Lung microvascular endothelial cell (primary cell): Measurements from ENCODE around the gene EP300. TPM values are rescaled to one million over a fixed set of nuclear protein-coding genes. Genes with fewer than 3 reads are reported as not detected.
A peak's percentile ranks its signal among the peaks of the same experiment; 100 is the strongest.
"Not testable (repeated sequence)": the region's sequence is repeated elsewhere in the genome, so short reads cannot be mapped to it uniquely, and the experiment has no call there.

Experiments
- DNase-seq, 2 donors: peaks; one replicate each; pipeline versions ENCODE4 v3.0.0 to v3.0.0-alpha.2; 2010; ENCODE audit warnings: low read depth in 2 of 2
- total RNA-seq: library from RNA; depleted of rRNA; stranded (reverse); fragments of >200 nt; gene quantifications from 2 replicates; pipeline ENCODE4 v1.2.1, GENCODE V29; 2014

Gene EP300
- 20.9 and 33.7 TPM in 2 replicates for total RNA-seq

- DNase-seq: peak; percentile 48 to 85
These were observed at the start of gene EP300 for GRCh38 chr22:41092023-41092817. TSS of gene EP300 (plus strand) at chr22:41092592. CDS start at chr22:41093005, 413 bp downstream.

GRCh38 chr22:41043722-41044121 is 48.7 kb upstream of the EP300 start:
- no peak for DNase-seq

DNA sequence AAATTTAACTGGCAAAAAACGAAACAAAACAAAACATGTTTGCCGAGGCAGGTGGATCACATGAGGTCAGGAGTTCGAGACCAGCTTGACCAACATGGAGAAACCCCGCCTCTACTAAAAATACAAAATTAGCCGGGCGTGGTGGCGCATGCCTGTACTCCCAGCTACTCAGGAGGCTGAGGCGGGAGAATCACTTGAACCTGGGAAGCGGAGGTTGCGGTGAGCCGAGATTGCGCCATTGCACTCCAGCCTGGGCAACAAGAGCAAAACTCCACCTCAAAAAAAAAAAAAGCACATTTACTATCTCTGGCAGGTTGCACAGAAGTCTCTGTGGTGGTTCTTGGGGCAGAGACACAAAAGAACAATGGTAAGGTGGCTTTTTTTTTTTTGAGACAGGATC is 46.8 kb upstream of the EP300 start:
- DNase-seq: not testable (repeated sequence)

- DNase-seq: no peak
These were observed 44.6 kb upstream of the EP300 start for GRCh38 chr22:41047801-41048211.

DNA sequence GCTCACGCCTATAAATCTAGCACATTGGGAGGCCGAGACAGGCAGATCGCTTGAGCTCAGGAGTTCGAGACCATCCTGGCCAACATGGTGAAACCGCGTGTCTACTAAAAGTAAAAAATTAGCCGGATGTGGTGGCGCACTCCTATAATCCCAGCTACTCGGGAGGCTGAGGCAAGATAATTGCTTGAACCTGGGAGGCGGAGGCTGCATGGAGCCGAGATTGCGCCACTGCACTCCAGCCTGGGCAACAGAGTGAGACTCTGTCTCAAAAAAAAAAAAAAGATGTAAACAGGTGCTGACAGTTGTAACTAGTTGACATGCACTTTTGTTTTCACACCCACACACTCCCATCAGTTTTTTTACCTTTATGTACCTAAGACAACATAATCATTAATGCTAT is 44.0 kb upstream of the EP300 start:
- DNase-seq: not testable (repeated sequence)

- peak; percentile 57 to 79 for DNase-seq
These were observed 43.3 kb upstream of the EP300 start for GRCh38 chr22:41048791-41049717.

- not testable (repeated sequence) for DNase-seq
These were observed 42.6 kb upstream of the EP300 start for GRCh38 chr22:41049795-41050194.

GRCh38 chr22:41050883-41051282 is 41.5 kb upstream of the EP300 start:
- DNase-seq: no peak

DNA sequence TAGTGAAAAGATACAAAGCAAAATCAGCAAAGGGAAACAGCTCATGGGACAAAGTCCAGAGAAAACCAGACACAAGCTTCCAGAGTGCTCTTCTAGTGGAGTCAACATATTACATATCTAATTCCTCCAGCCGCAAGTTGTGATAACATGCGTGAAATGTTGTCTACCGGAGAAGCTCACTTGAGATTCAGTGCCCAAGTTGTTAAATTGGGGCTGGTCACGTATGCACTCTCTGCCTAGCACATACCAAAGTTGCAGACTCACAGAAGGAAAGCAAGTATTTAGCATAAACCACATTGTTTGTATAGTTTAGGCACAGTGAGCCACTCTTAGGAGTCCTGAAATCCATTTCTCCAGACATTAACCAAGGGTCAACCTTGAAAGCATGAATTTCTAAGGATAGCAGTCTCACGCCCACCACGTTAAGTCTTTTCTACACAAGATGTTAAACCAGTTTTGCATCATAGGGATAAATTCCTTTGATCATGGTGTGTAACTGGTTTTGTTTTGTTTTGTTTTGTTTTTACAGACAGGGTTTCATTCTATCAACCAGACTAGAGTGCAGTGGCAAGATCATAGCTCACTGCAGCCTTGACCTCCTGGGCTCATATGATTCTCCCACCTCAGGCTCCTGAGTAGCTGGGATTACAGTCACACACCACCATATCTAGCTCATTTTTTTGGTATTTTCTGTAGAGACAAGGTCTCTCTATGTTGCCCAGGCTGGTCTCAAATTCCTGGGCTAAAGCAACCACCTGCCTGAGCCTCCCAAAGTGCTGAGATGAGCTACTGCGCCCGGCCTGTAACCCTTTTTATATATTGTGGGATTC is 39.5 kb upstream of the EP300 start:
- no peak for DNase-seq

- no peak for DNase-seq
These were observed 35.3 kb upstream of the EP300 start for GRCh38 chr22:41057076-41057475.

DNA sequence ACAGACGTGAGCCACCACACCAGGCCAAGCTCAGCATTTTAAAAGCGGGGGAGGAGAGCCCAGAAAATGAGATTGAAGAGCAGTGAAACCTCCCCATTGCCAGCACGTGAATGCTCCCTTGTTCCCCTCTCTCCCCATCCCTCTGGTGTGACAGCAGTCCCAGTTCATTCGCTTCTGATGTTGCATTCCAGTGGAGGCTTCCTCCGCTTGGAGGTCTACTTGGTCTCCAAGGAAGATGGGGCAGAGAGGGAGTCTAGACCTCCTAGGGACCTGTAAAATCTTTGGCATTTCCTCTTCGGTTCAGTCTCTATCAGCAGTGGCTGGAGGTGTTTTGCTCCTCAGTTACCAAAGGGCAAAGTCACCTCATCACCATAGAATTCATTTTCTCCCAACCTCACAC is 30.2 kb upstream of the EP300 start:
- no peak for DNase-seq

- not testable (repeated sequence) for DNase-seq
These were observed 28.1 kb upstream of the EP300 start for GRCh38 chr22:41064326-41064725.

- not testable (repeated sequence) for DNase-seq
These were observed 26.1 kb upstream of the EP300 start for GRCh38 chr22:41066341-41066740.

DNA sequence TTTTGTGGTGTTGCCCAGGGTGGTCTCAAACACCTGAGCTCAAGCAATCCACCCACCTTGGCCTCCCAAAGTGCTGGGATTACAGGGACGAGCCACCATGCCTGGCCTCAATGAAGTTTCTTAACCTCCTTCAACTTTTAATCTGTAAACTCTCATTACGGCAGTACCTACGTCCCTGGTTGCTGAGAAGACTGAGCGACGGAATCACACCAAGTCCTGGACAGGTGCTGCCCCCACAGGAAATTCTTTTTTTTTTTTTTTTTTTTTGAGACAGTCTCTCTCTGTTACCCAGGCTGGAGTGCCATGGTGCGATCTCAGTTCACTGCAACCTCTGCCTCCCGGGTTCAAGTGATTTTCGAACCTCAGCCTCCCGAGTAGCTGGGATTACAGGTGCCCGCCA is 24.4 kb upstream of the EP300 start:
- not testable (repeated sequence) for DNase-seq

- no peak for DNase-seq
These were observed 21.6 kb upstream of the EP300 start for GRCh38 chr22:41070665-41071331.

GRCh38 chr22:41074061-41074460 is 18.3 kb upstream of the EP300 start:
- DNase-seq: no peak

DNA sequence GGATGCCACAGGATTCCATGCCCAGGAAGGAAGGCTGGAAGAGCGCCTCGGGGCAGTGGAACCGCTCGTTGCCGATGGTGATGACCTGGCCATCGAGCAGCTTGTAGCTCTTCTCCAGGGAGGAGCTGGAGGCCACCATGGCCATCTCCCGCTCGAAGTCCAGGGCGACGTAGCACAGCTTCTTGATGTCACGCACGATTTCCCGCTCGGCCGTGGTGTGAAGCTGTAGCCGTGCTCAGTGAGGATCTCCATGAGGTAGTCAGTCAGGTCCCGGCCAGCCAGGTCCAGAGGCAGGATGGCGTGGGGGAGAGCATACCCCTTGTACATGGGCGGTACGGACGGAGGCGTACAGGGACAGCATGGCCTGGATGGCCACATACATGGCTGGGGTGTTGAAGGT is 17.9 kb upstream of the EP300 start:
- DNase-seq: no peak

DNA sequence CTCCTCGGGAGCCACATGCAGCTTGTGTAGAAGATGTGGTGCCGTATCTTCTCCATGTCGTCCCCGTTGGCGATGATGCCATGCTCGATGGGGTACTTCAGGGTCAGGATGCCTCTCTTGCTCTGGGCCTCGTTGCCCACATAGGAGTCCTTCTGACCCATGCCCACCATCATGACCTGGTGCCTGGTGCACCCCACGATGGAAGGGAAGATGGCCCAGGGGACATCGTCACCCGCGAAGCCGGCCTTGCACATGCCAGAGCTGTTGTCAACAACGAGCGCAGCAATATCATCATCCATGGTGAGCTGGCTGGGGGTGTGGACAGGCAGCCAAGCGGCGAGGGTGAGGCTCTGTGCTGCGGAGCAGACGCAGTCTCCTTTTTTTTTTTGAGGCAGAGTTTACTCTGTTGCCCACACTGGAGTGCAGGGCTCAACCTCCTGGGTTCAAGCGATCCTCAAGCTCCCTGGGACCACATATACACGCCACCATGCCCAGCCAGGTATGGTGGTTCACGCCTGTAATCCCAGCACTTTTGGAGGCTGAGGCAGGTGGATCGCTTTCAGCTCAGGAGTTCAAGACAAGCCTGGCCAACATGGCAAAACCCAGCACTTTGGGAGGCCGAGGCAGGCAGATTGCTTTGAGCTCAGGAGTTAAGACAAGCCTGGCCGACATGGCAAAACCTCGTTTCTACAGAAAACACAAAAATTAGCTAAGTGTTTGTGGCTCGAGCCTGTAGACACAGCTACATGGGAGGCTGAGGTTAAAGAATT is 17.3 kb upstream of the EP300 start:
- no peak for DNase-seq

- DNase-seq: no peak
These were observed 16.4 kb upstream of the EP300 start for GRCh38 chr22:41075946-41076345.

DNA sequence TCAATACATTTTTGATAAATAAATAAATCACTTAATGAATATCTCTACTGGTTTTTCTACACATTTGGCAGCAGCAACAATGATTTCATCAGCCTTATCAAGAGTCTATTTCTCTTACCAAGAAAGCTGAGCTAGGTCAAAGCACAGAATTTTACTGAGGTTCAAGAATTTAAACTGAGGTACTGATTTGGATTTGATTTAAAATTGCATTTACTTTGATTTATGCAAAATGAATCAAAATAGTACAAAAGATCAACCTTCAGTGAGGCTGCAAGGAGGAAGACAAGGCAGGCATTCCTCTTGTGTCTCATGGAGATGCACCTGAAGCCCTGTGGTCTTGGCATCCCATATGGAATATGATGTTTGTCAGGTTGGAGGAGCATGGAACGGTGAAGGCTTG is 15.5 kb upstream of the EP300 start:
- no peak for DNase-seq
